Endothelial cell of umbilical vein (primary cell): ENCODE measurements around the gene AMIGO3. TPM values are rescaled to one million over a fixed set of nuclear protein-coding genes. Genes with fewer than 3 reads are reported as not detected.

Source experiments
- BruUV-seq: library from RNA; stranded (reverse); fragments of 400-500 nt; replicated peaks from 2 replicates; lab custom pipeline; 2021; lab: Mats Ljungman, UMichigan
- CTCF ChIA-PET: fragments of 300-600, 350-600 bp; sonication (Branson Sonifier 250); formaldehyde crosslinking; loops from one replicate; lab custom pipeline; 2021; ENCODE audit warnings: antibody characterized with exemption, inconsistent platforms; lab: Charles Lee
- POLR2A ChIA-PET: fragments of 300-600, 350-600 bp; sonication (Branson Sonifier 250); formaldehyde crosslinking; loops from one replicate; lab custom pipeline; 2021; ENCODE audit warnings: antibody characterized with exemption, inconsistent platforms; lab: Charles Lee
- DNase-seq: peaks from one replicate; pipeline ENCODE4 v3.0.0-alpha.2; 2011; ENCODE audit warnings: low read depth, low spot score
- FAIRE-seq: peaks from 2 replicates; lab custom pipeline; 2011; peaks lifted over from hg19 to GRCh38; lab: Jason Lieb, UNC
- H2AFZ ChIP-seq: 2 replicates; pipeline ENCODE4 v1.6.0; 2012; ENCODE audit warnings: low read depth, low read length, control low read depth, inconsistent platforms
- H3K27ac ChIP-seq: 2 replicates; pipeline ENCODE4 v1.5.1; 2011; ENCODE audit warnings: low read depth, mild to moderate bottlenecking, control low read depth, low read length, moderate library complexity; ENCODE audit not compliant: insufficient read depth
- H3K27me3 ChIP-seq, 2 experiments: 2 replicates each; pipeline versions ENCODE4 v1.6.0 to v1.6.1; 2011; ENCODE audit warnings: low read length in 2 of 2, mixed read lengths in 1 of 2; ENCODE audit not compliant: control insufficient read depth in 2 of 2, insufficient read depth in 2 of 2
- H3K36me3 ChIP-seq, 2 experiments: 2 replicates in 1 of 2; 3 replicates in 1 of 2; pipeline ENCODE4 v1.5.1; 2011; ENCODE audit warnings: low read length in 2 of 2, mild to moderate bottlenecking in 1 of 2, moderate library complexity in 1 of 2; ENCODE audit not compliant: control insufficient read depth in 2 of 2, insufficient read depth in 2 of 2; ENCODE audit errors: extremely low read depth in 1 of 2
- H3K4me1 ChIP-seq: 3 replicates; pipeline ENCODE4 v1.5.1; 2011; ENCODE audit warnings: mild to moderate bottlenecking, low read length; ENCODE audit not compliant: control insufficient read depth, insufficient read depth; ENCODE audit errors: extremely low read depth
- H3K4me2 ChIP-seq: 2 replicates; pipeline ENCODE4 v1.6.1; 2011; ENCODE audit warnings: low read length, control low read depth, mixed read lengths; ENCODE audit not compliant: insufficient read depth
- H3K4me3 ChIP-seq, 3 experiments: fragments of 200-600 bp in 1 of 3; sonication (generic), shearing (Covaris generic) in 1 of 3; replicated peaks in 1 of 3; 2 replicates each; pipeline ENCODE4 v1.5.1; 2011 to 2016; ENCODE audit warnings: control low read depth in 3 of 3, low read length in 3 of 3, mild to moderate bottlenecking in 2 of 3, inconsistent platforms in 1 of 3, low read depth in 1 of 3, moderate library complexity in 1 of 3; ENCODE audit not compliant: insufficient read depth in 1 of 3
- H3K79me2 ChIP-seq: 2 replicates; pipeline ENCODE4 v1.6.0; 2012; ENCODE audit warnings: low read length, inconsistent platforms; ENCODE audit not compliant: control insufficient read depth, insufficient read depth
- H3K9ac ChIP-seq: replicated peaks from 2 replicates; pipeline ENCODE3; 2011; ENCODE audit warnings: low read length, control low read depth; ENCODE audit not compliant: insufficient read depth; ENCODE audit errors: extremely low read depth
- H3K9me1 ChIP-seq: replicated peaks from 3 replicates; pipeline ENCODE4 v1.6.0; 2011; ENCODE audit warnings: mild to moderate bottlenecking, low read length; ENCODE audit not compliant: control insufficient read depth, insufficient read depth; ENCODE audit errors: extremely low read depth
- H3K9me3 ChIP-seq: replicated peaks from 2 replicates; pipeline ENCODE4 v1.5.1; 2012; ENCODE audit warnings: low read length, inconsistent platforms; ENCODE audit not compliant: control insufficient read depth, insufficient read depth
- H4K20me1 ChIP-seq: replicated peaks from 2 replicates; pipeline ENCODE3; 2011; ENCODE audit warnings: mild to moderate bottlenecking, low read length; ENCODE audit not compliant: control insufficient read depth, insufficient read depth; ENCODE audit errors: extremely low read depth
- EZH2 ChIP-seq: IDR thresholded peaks from 2 replicates; pipeline ENCODE4 v1.6.1; 2012; ENCODE audit warnings: borderline replicate concordance, low read depth, mild to moderate bottlenecking, moderate library complexity, low read length, inconsistent platforms; ENCODE audit not compliant: severe bottlenecking
- FOS ChIP-seq: IDR thresholded peaks from 2 replicates; pipeline ENCODE4 v1.6.1; 2011; ENCODE audit warnings: mild to moderate bottlenecking, low read length, moderate library complexity, borderline replicate concordance; ENCODE audit not compliant: insufficient read depth
- GATA2 ChIP-seq: IDR thresholded peaks from 2 replicates; pipeline ENCODE4 v1.7.0; 2011; ENCODE audit warnings: low read depth, mild to moderate bottlenecking, moderate library complexity, mixed read lengths, low read length; ENCODE audit not compliant: insufficient read length, insufficient read depth
- JUN ChIP-seq: IDR thresholded peaks from 2 replicates; pipeline ENCODE4 v1.6.1; 2011; ENCODE audit warnings: borderline replicate concordance, low read depth; ENCODE audit not compliant: insufficient read length, insufficient read depth
- MYC ChIP-seq: IDR thresholded peaks from one replicate; pipeline ENCODE4 v1.6.1; 2011; ENCODE audit warnings: mild to moderate bottlenecking, low read depth, low read length
- POLR2A ChIP-seq: IDR thresholded peaks from 2 replicates; pipeline ENCODE4 v1.6.1; 2012; ENCODE audit warnings: low read depth, mild to moderate bottlenecking, control low read depth, low read length
- POLR2AphosphoS5 ChIP-seq: IDR thresholded peaks from 2 replicates; pipeline ENCODE4 v1.6.1; 2012; ENCODE audit warnings: low read depth, mild to moderate bottlenecking, control low read depth, low read length, moderate library complexity; ENCODE audit not compliant: insufficient read depth
- dilution Hi-C: fragments of 300-500 bp; cut with MboI; formaldehyde crosslinking; loops from one replicate; pipeline ENCODE4 v1.15.0; 2019; ENCODE audit warnings: low sequenced_read_pairs; ENCODE audit not compliant: extremely low pct_ligation_motif_present
- intact Hi-C: fragments of 100-400 bp; cut with micrococcal nuclease; formaldehyde crosslinking; loops from one replicate; pipeline ENCODE4 v1.10.0; 2022
- polyA plus RNA-seq, 4 experiments: library from polyadenylated mRNA; depleted of rRNA in 3 of 4; stranded (reverse) in 3 of 4; unstranded in 1 of 4; fragments of >200 nt; gene quantifications; 2 replicates each; pipeline versions ENCODE4 v1.2.1 to v1.2.3, GENCODE V29; 2011 to 2012; ENCODE audit warnings: missing spikeins in 1 of 4
- total RNA-seq: library from RNA; stranded (reverse); gene quantifications from 2 replicates; pipeline ENCODE4 v1.2.3, GENCODE V29; 2021
- TF ChIP-seq, protein P1 (sequence below): IDR thresholded peaks from 2 replicates; pipeline ENCODE4 v1.6.1; 2011; ENCODE audit not compliant: insufficient read depth, insufficient read length
- TF ChIP-seq, protein P2 (sequence below), 2 donors: IDR thresholded peaks; 1 replicate in 1 of 2; 2 replicates in 1 of 2; pipeline ENCODE4 v1.5.1; 2011; ENCODE audit warnings: low read length in 2 of 2, mild to moderate bottlenecking in 2 of 2, moderate library complexity in 2 of 2, control low read depth in 1 of 2, inconsistent platforms in 1 of 2, low read depth in 1 of 2; ENCODE audit not compliant: insufficient read depth in 1 of 2; ENCODE audit errors: extremely low read depth in 1 of 2

Gene AMIGO3
- total and polyA plus RNA-seq, 2 donors (not counting 3 experiments of a cell fraction or from before 2014, with no cell fraction given): 0.21 TPM; not detected in 1

- TF ChIP-seq POLR2AphosphoS5 (no peak), POLR2A (no peak), GATA2 (no peak), MYC (no peak), EZH2 (no peak), FOS (no peak), JUN (no peak)
- TF ChIP-seq, protein P1, sequence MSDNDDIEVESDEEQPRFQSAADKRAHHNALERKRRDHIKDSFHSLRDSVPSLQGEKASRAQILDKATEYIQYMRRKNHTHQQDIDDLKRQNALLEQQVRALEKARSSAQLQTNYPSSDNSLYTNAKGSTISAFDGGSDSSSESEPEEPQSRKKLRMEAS: no peak
- TF ChIP-seq, protein P2, sequence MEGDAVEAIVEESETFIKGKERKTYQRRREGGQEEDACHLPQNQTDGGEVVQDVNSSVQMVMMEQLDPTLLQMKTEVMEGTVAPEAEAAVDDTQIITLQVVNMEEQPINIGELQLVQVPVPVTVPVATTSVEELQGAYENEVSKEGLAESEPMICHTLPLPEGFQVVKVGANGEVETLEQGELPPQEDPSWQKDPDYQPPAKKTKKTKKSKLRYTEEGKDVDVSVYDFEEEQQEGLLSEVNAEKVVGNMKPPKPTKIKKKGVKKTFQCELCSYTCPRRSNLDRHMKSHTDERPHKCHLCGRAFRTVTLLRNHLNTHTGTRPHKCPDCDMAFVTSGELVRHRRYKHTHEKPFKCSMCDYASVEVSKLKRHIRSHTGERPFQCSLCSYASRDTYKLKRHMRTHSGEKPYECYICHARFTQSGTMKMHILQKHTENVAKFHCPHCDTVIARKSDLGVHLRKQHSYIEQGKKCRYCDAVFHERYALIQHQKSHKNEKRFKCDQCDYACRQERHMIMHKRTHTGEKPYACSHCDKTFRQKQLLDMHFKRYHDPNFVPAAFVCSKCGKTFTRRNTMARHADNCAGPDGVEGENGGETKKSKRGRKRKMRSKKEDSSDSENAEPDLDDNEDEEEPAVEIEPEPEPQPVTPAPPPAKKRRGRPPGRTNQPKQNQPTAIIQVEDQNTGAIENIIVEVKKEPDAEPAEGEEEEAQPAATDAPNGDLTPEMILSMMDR (IDR thresholded peaks at IDR 0.05; ENCODE audit: extremely low read depth in 1 of 2, insufficient read depth in 1 of 2, low read depth in 1 of 2, low read length in 2 of 2): no peak
- no TSS peak for BruUV-seq
- Histone ChIP-seq H2AFZ (no peak overlapping the region), H3K9me3 (no peaks in the 10 kb centered on the region), H4K20me1 (no peaks in the 10 kb centered on the region), H3K27me3 (no peaks in the 10 kb centered on the region), H3K4me3 (no peak overlapping the region), H3K4me1 (peaks cover 5% of the 10 kb centered on the region), H3K36me3 (peaks cover 0 to 16% of the 10 kb centered on the region in 2 experiments), H3K9ac (no peak overlapping the region), H3K27ac (no peak overlapping the region), H3K4me2 (no peak overlapping the region), H3K79me2 (no peaks in the 10 kb centered on the region), H3K9me1 (no peaks in the 10 kb centered on the region)
- ChIA-PET POLR2A (no interaction called here), CTCF (no interaction called here)
- intact Hi-C loops (no loop called here), dilution Hi-C loops (no loop called here)
- no peak for FAIRE-seq
- DNase-seq: no peak
Measured at GRCh38 chr3:49705390-49705960, 14.0 kb downstream of the AMIGO3 start.
